Psoas muscle (tissue), 8 donors: ENCODE data around the gene ZNF436. TPM values are rescaled to one million over a fixed set of nuclear protein-coding genes. Genes with fewer than 3 reads are reported as not detected.
A peak's percentile ranks its signal among the peaks of the same experiment; 100 is the strongest.

Source experiments
- ATAC-seq, 4 donors: fragments of 200-7000 bp; cut with Tn5 transposase; one replicate each; pipeline ENCODE4 v1.9.1; 2020; ENCODE audit warnings: moderate library complexity in 3 of 4, mild to moderate bottlenecking in 2 of 4
- DNase-seq, 2 donors: peaks; one replicate each; pipeline ENCODE4 v3.0.0-alpha.2; 2020
- H3K27ac ChIP-seq: fragments of 200-600 bp; one replicate; pipeline ENCODE4 v1.8.0; 2022
- H3K27me3 ChIP-seq, 3 donors: fragments of 200-600 bp in 1 of 3; one replicate each; pipeline versions ENCODE4 v1.6.1 to v1.8.0; 2013 to 2022; ENCODE audit warnings: low read length in 2 of 3, mild to moderate bottlenecking in 2 of 3, moderate library complexity in 1 of 3; ENCODE audit not compliant: insufficient read depth in 3 of 3
- H3K36me3 ChIP-seq, 2 donors: fragments of 200-600 bp in 1 of 2; one replicate each; pipeline versions ENCODE4 v1.6.1 to v1.8.0; 2013 to 2022; ENCODE audit warnings: low read depth in 1 of 2, mild to moderate bottlenecking in 1 of 2, moderate library complexity in 1 of 2; ENCODE audit not compliant: insufficient read depth in 1 of 2
- H3K4me1 ChIP-seq: fragments of 200-600 bp; one replicate; pipeline ENCODE4 v1.8.0; 2022
- H3K4me3 ChIP-seq: fragments of 200-600 bp; one replicate; pipeline ENCODE4 v1.8.0; 2022; ENCODE audit warnings: mild to moderate bottlenecking
- H3K9me3 ChIP-seq: fragments of 200-600 bp; one replicate; pipeline ENCODE4 v1.8.0; 2022
- CTCF ChIP-seq: fragments of 200-600 bp; IDR thresholded peaks from one replicate; pipeline ENCODE4 v1.8.0; 2022; ENCODE audit warnings: antibody characterized with exemption
- WGBS, 3 donors: extraction: QIAGEN DNeasy Blood & Tissue Kit; methylation state at CpG; one replicate each; pipeline versions ENCODE4 v1.1.6 to v1.1.7; 2013; 5-methylcytosine and 5-hydroxymethylcytosine counted together
- intact Hi-C, 2 donors: fragments of 100-400 bp; cut with DNase I; formaldehyde crosslinking; loops; one replicate each; pipeline versions ENCODE4 v1.11.0 to v1.14.2; 2022
- long read RNA-seq, 2 donors: library from polyadenylated mRNA; unstranded; transcript quantifications; one replicate each; pipeline ENCODE4 v2.0.0, GENCODE V29; 2021
- polyA plus RNA-seq, 3 donors: library from polyadenylated mRNA; stranded (reverse); fragments of 200-250 nt; gene quantifications; one replicate each; pipeline ENCODE4 v1.2.3, GENCODE V29; 2013
- total RNA-seq, 4 donors: library from RNA; stranded (reverse); fragmentation: NEBNext Ultra II Directional in 2 of 4; extraction: Animal tissue kit (Norgen Biotek cat#: 25700) in 2 of 4; gene quantifications; one replicate each; pipeline versions ENCODE4 v1.2.1 to v1.2.4, GENCODE V29; 2021 to 2023
- donor health status: healthy with polysubstance abuse.
- donor health status: DM: no; HTN: no; CAD: no; lungs with moderate emphysema.
- donor health status: Bipolar disorder and iron deficiency.
- donor health status: healthy.
- donor health status: DM: yes; HTN: yes; CAD: no.
- donor health status: DM: no; HTN: no; CAD: no.
- donor health status: DM: no; HTN: no; CAD: no.
- donor health status: DM: yes; HTN: yes; CAD: no.

ZNF436 gene
- total RNA-seq (10 to 100 TPM in 1 of 4 donors, 1 to 10 TPM in 3; 6.8 to 11.5 (median 8.6) TPM), polyA plus RNA-seq (1 to 10 TPM; 2.2 to 7.2 (median 3.1) TPM)
- long read RNA-seq, donor 1, transcript ZNF436-202 (3 exons, 3,788 nt) = major isoform, 7 of 7 reads
- long read RNA-seq, donor 1, partial matches to known transcripts = 0 of 7 reads
- long read RNA-seq, donor 1, other reads (novel, unspliced or antisense) = 0 of 7 reads
- long read RNA-seq, donor 2, full-length matches to known transcripts = 11 of 11 reads
- long read RNA-seq, donor 2, partial matches to known transcripts = 0 of 11 reads
- long read RNA-seq, donor 2, other reads (novel, unspliced or antisense) = 0 of 11 reads

- TF ChIP-seq CTCF = no peak
- Histone ChIP-seq H3K9me3 (peaks cover 15% of the 10 kb centered on the region), H3K4me3 (peak within 1 kb of the TSS; percentile 89), H3K27ac (peak within 1 kb of the TSS; percentile 98), H3K36me3 (peaks cover 5 to 28% of the 10 kb centered on the region in 2 donors), H3K27me3 (no peaks in the 10 kb centered on the region), H3K4me1 (peaks cover 49% of the 10 kb centered on the region)
- intact Hi-C loops = loop anchor here (2.0 to 5.0 kb wide), 2 partner anchors 25 to 33 kb away; partner anchors contain the start of gene HNRNPR (in 1 of the 2)
- DNase-seq = peak; percentile 76 to 87
- 0 to 1% (median 0%) methylated on average over 29 of the region's 29 CpGs for WGBS, 3 donors
- ATAC-seq = peak in 3 of 4 donors; percentile 22 to 36 (median 27)
These were observed at the start of gene ZNF436 for GRCh38 chr1:23369335-23370013. TSS of gene ZNF436 (minus strand) at chr1:23369836. CDS start at chr1:23368005, 1,831 bp downstream.

- Histone ChIP-seq H3K27me3 (no peaks in the 10 kb centered on the region), H3K4me1 (peaks cover 50% of the 10 kb centered on the region), H3K4me3 (no peak overlapping the region), H3K36me3 (peaks cover 0 to 28% of the 10 kb centered on the region in 2 donors), H3K27ac (peak overlapping the region; percentile 10), H3K9me3 (no peaks in the 10 kb centered on the region)
- intact Hi-C loops = no loop called here
- DNase-seq (no peak), ATAC-seq (no peak)
- WGBS, 3 donors = 68 to 75% (median 73%) methylated on average over 5 to 6 of the region's 6 CpGs
- TF ChIP-seq CTCF = no peak
These were observed 49.5 kb upstream of the ZNF436 start for GRCh38 chr1:23419180-23419579.

GRCh38 chr1:23417570-23417969 lies 47.9 kb upstream of the ZNF436 start:
- DNase-seq (peak; percentile 36 to 75), ATAC-seq (peak; percentile 34 to 54 (median 52))
- Histone ChIP-seq H3K27ac (peak overlapping the region; percentile 57), H3K27me3 (no peaks in the 10 kb centered on the region), H3K4me3 (no peak overlapping the region), H3K4me1 (peaks cover 42% of the 10 kb centered on the region), H3K9me3 (no peaks in the 10 kb centered on the region), H3K36me3 (peaks cover 0 to 43% of the 10 kb centered on the region in 2 donors)
- WGBS, 3 donors = 21 to 28% (median 24%) methylated on average over 3 of the region's 3 CpGs
- no peak for TF ChIP-seq CTCF
- intact Hi-C loops = no loop called here

- no peak for DNase-seq
- H3K4me1 ChIP-seq = peaks cover 36% of the 10 kb centered on the region
- no peaks in the 10 kb centered on the region for H3K9me3 ChIP-seq
- H3K4me3 ChIP-seq = no peak overlapping the region
- peaks cover 0 to 44% of the 10 kb centered on the region in 2 donors for H3K36me3 ChIP-seq
- ATAC-seq = no peak
- intact Hi-C loops = no loop called here
- WGBS, 3 donors = 80 to 88% (median 85%) methylated on average over 4 of the region's 4 CpGs
- TF ChIP-seq CTCF = no peak
- H3K27ac ChIP-seq = peak overlapping the region; percentile 57
- H3K27me3 ChIP-seq = no peaks in the 10 kb centered on the region
These were observed 47.3 kb upstream of the ZNF436 start for GRCh38 chr1:23416964-23417363.
